ENCODE data around the gene GTPBP3. TPM values are rescaled to one million over a fixed set of nuclear protein-coding genes. Genes with fewer than 3 reads are reported as not detected.

GTPBP3 gene
- total and polyA plus RNA-seq, 2 of the 13 experiments (the other 11 are each of a cell fraction or from before 2014, with no cell fraction given), result 17.5 to 30.0 TPM

GRCh38 chr19:17292301-17293074 lies 44.9 kb upstream of the GTPBP3 start:
- no TSS peak for BruUV-seq (replicated peaks)
- ChIA-PET POLR2A (interaction anchor here (0.6 kb wide), 1 partner anchor 89 kb away, joined by 3 read pairs; no protein-coding TSS in a partner anchor), CTCF (ENCODE audit: low intra/inter-chr PET ratio, low total read pairs) (interaction anchor here (0.6 to 1.0 kb wide), 2 partner anchors 13 to 92 kb away, joined by 3 to 4 read pairs; partner anchors contain the start of gene MRPL34)
- no peaks in the 10 kb centered on the region for H3K9me3 ChIP-seq (ENCODE audit: low read length)
- H3K9ac ChIP-seq (ENCODE audit: insufficient read depth, low read depth, low read length), result no peak overlapping the region
- H3K4me2 ChIP-seq (ENCODE audit: low read depth, low read length), result no peak overlapping the region
- H3K27me3 ChIP-seq (ENCODE audit: control insufficient read depth in 1 of 2, insufficient read depth in 2 of 2, low read length in 2 of 2), result no peaks in the 10 kb centered on the region
- H3K79me2 ChIP-seq (ENCODE audit: insufficient read depth, low read length), result no peaks in the 10 kb centered on the region
- no peaks in the 10 kb centered on the region for H3K36me3 ChIP-seq (replicated peaks in 1 of 2; ENCODE audit: control insufficient read depth in 1 of 2, insufficient read depth in 2 of 2, low read length in 2 of 2)
- in situ Hi-C loops (cut with HindIII; ENCODE audit: extremely low pct_ligation_motif_present, low pct_unique_long_range_greater_than_20kb), result no loop called here
- no peaks in the 10 kb centered on the region for H3K4me1 ChIP-seq (ENCODE audit: insufficient read depth, low read length)
- no peak overlapping the region for H3K4me3 ChIP-seq (replicated peaks in 1 of 3; ENCODE audit: insufficient read depth in 1 of 3, low read depth in 2 of 3, low read length in 3 of 3)
- H3K27ac ChIP-seq (ENCODE audit: extremely low read length, insufficient read depth, low read length), result no peak overlapping the region
- H4K20me1 ChIP-seq (ENCODE audit: insufficient read depth, low read length), result no peaks in the 10 kb centered on the region
- 94% methylated on average over 13 of the region's 46 CpGs for WGBS (ENCODE audit: low lambda C conversion rate)
- ATAC-seq (peak; percentile 80), DNase-seq (ENCODE audit: low spot score) (peak; percentile 51), FAIRE-seq (peak; percentile 15)
- H2AFZ ChIP-seq (ENCODE audit: low read length), result no peak overlapping the region
- intact Hi-C loops (cut with micrococcal nuclease; ENCODE audit: unreplicated experiment), result no loop called here
- TF ChIP-seq HDAC2 (CRISPR knock-in tag; IDR thresholded peaks at IDR 0.05), result 0 out of 2 replicates have a peak, but pooled peaks have one; percentile 13
- TF ChIP-seq PHF5A (CRISPR knock-in tag; IDR thresholded peaks at IDR 0.05; ENCODE audit: low read depth, unreplicated experiment), result no peak
- no peak for TF ChIP-seq ZBTB8A (CRISPR knock-in tag; IDR thresholded peaks at IDR 0.05; ENCODE audit: borderline replicate concordance, low read depth)
- peak; percentile 46 for TF ChIP-seq RAD21 (CRISPR knock-in tag; IDR thresholded peaks at IDR 0.05)
- no peak for TF ChIP-seq ARID2 (CRISPR knock-in tag; IDR thresholded peaks at IDR 0.05; ENCODE audit: borderline replicate concordance)
- no peak for TF ChIP-seq ZFP37 (CRISPR knock-in tag; IDR thresholded peaks at IDR 0.05; ENCODE audit: borderline replicate concordance)
- TF ChIP-seq ZKSCAN8 (CRISPR knock-in tag; IDR thresholded peaks at IDR 0.05; ENCODE audit: borderline replicate concordance), result peak; percentile 100
- TF ChIP-seq TEAD3 (CRISPR knock-in tag; optimal IDR thresholded peaks at IDR 0.05; ENCODE audit: borderline replicate concordance), result peak; percentile 18
- TF ChIP-seq ZNF275 (CRISPR knock-in tag; IDR thresholded peaks at IDR 0.05; ENCODE audit: borderline replicate concordance), result no peak
- no peak for TF ChIP-seq ZNF772 (CRISPR knock-in tag; IDR thresholded peaks at IDR 0.05)
- TF ChIP-seq SETDB1 (CRISPR knock-in tag; IDR thresholded peaks at IDR 0.05; ENCODE audit: borderline replicate concordance), result no peak
- TF ChIP-seq TEF (CRISPR knock-in tag; IDR thresholded peaks at IDR 0.05), result no peak
- no peak for TF ChIP-seq PBX2 (CRISPR knock-in tag; IDR thresholded peaks at IDR 0.05)
- TF ChIP-seq ZNF224 (CRISPR knock-in tag; IDR thresholded peaks at IDR 0.05), result no peak
- no peak for TF ChIP-seq MTA3 (CRISPR knock-in tag; IDR thresholded peaks at IDR 0.05)
- no peak for TF ChIP-seq SMYD3 (CRISPR knock-in tag; IDR thresholded peaks at IDR 0.05)
- peak; percentile 58 for TF ChIP-seq SMC3 (IDR thresholded peaks at IDR 0.05; ENCODE audit: low read length)
- no peak for TF ChIP-seq MZF1 (CRISPR knock-in tag; IDR thresholded peaks at IDR 0.05; ENCODE audit: borderline replicate concordance)
- TF ChIP-seq STAG1 (CRISPR knock-in tag; IDR thresholded peaks at IDR 0.05), result peak; percentile 68
- TF ChIP-seq ZNF749 (CRISPR knock-in tag; IDR thresholded peaks at IDR 0.05; ENCODE audit: borderline replicate concordance), result no peak
- no peak for TF ChIP-seq SIN3B (IDR thresholded peaks at IDR 0.05; ENCODE audit: low read length)
